ENCODE measurements around the gene CETP. TPM values are rescaled to one million over a fixed set of nuclear protein-coding genes. Genes with fewer than 3 reads are reported as not detected.

The CETP gene
- total and polyA plus RNA-seq, 9 of the 15 experiments (the other 6 are each of a cell fraction or from before 2014, with no cell fraction given) = 0.07 to 0.11 TPM; not detected in 7

GRCh38 chr16:57007050-57007449 is 45.3 kb downstream of the CETP start:
- DNase-seq (ENCODE audit: extremely low read depth in 1 of 4, low spot score in 3 of 4) = no peak
- no TSS peak for BruUV-seq (replicated peaks)
- peaks cover 12 to 29% of the 10 kb centered on the region in 2 experiments; a peak in 3 of 5 replicates for H3K27me3 ChIP-seq (ENCODE audit: control insufficient read depth in 2 of 2, insufficient read depth in 2 of 2, low read length in 2 of 2)
- no peak overlapping the region for H3K9ac ChIP-seq (ENCODE audit: insufficient read depth in 1 of 2, low read depth in 2 of 2, low read length in 2 of 2)
- no peaks in the 10 kb centered on the region for H4K20me1 ChIP-seq (replicated peaks; ENCODE audit: control insufficient read depth, insufficient read depth, low read length)
- H3K79me2 ChIP-seq (ENCODE audit: control insufficient read depth, insufficient read depth, low read length) = no peaks in the 10 kb centered on the region
- ChIA-PET CTCF (ENCODE audit: low intra/inter-chr PET ratio) (no interaction called here), POLR2A (no interaction called here)
- H3K4me3 ChIP-seq = no peak overlapping the region
- no peaks in the 10 kb centered on the region for H3K9me3 ChIP-seq (replicated peaks; ENCODE audit: control insufficient read depth, insufficient read depth, low read depth, low read length)
- no peak for FAIRE-seq
- TF ChIP-seq ZNF232 (CRISPR knock-in tag; IDR thresholded peaks at IDR 0.05) = no peak
- no peak for TF ChIP-seq TARDBP (IDR thresholded peaks at IDR 0.05)
- no peak for TF ChIP-seq SMAD3 (CRISPR knock-in tag; conservative IDR thresholded peaks at IDR 0.05)
- TF ChIP-seq NR3C1 (CRISPR knock-in tag; IDR thresholded peaks at IDR 0.05) = no peak
- TF ChIP-seq SMARCC2 (IDR thresholded peaks at IDR 0.05; ENCODE audit: low read depth) = no peak
- no peak for TF ChIP-seq SOX6 (IDR thresholded peaks at IDR 0.05)
- no peak for TF ChIP-seq RAD21 (CRISPR knock-in tag; conservative IDR thresholded peaks at IDR 0.05 in 1 of 2, IDR thresholded peaks at IDR 0.05 in 1 of 2)
- TF ChIP-seq SUPT5H (IDR thresholded peaks at IDR 0.05) = no peak
- TF ChIP-seq CLOCK (CRISPR knock-in tag; IDR thresholded peaks at IDR 0.05; ENCODE audit: borderline replicate concordance) = no peak
- no peak for TF ChIP-seq ZNF146 (CRISPR knock-in tag; IDR thresholded peaks at IDR 0.05; ENCODE audit: unreplicated experiment)
- TF ChIP-seq MAFK (IDR thresholded peaks at IDR 0.05; ENCODE audit: low read length) = no peak
- TF ChIP-seq ZNF282 (CRISPR knock-in tag; IDR thresholded peaks at IDR 0.05) = no peak
- no peak for TF ChIP-seq NR2C1 (IDR thresholded peaks at IDR 0.05)
- no peak for TF ChIP-seq NR2C1 (tag; IDR thresholded peaks at IDR 0.05)
- TF ChIP-seq, protein P1, sequence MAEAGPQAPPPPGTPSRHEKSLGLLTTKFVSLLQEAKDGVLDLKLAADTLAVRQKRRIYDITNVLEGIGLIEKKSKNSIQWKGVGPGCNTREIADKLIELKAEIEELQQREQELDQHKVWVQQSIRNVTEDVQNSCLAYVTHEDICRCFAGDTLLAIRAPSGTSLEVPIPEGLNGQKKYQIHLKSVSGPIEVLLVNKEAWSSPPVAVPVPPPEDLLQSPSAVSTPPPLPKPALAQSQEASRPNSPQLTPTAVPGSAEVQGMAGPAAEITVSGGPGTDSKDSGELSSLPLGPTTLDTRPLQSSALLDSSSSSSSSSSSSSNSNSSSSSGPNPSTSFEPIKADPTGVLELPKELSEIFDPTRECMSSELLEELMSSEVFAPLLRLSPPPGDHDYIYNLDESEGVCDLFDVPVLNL (CRISPR knock-in tag; IDR thresholded peaks at IDR 0.05; ENCODE audit: low read depth) = no peak
- TF ChIP-seq, protein P2, sequence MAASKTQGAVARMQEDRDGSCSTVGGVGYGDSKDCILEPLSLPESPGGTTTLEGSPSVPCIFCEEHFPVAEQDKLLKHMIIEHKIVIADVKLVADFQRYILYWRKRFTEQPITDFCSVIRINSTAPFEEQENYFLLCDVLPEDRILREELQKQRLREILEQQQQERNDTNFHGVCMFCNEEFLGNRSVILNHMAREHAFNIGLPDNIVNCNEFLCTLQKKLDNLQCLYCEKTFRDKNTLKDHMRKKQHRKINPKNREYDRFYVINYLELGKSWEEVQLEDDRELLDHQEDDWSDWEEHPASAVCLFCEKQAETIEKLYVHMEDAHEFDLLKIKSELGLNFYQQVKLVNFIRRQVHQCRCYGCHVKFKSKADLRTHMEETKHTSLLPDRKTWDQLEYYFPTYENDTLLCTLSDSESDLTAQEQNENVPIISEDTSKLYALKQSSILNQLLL (CRISPR knock-in tag; IDR thresholded peaks at IDR 0.05; ENCODE audit: borderline replicate concordance) = no peak
- TF ChIP-seq ZNF165 (CRISPR knock-in tag; IDR thresholded peaks at IDR 0.05; ENCODE audit: borderline replicate concordance) = no peak
- TF ChIP-seq ZNF184 (CRISPR knock-in tag; IDR thresholded peaks at IDR 0.05) = no peak
- TF ChIP-seq TRIM28 (IDR thresholded peaks at IDR 0.05) = no peak
- TF ChIP-seq ZNF212 (CRISPR knock-in tag; IDR thresholded peaks at IDR 0.05) = no peak
- no peak for TF ChIP-seq TOE1 (IDR thresholded peaks at IDR 0.05; ENCODE audit: borderline replicate concordance)
- TF ChIP-seq TOE1 (CRISPR knock-in tag; IDR thresholded peaks at IDR 0.05; ENCODE audit: borderline replicate concordance, low read depth) = no peak
- no peak overlapping the region for H3K4me2 ChIP-seq (ENCODE audit: insufficient read depth, low read length)
- H3K9me1 ChIP-seq (ENCODE audit: control insufficient read depth, insufficient read depth, low read length) = no peaks in the 10 kb centered on the region
- in situ Hi-C loops (cut with MboI) = no loop called here
- 0% methylated on average over 5 of the region's 5 CpGs for WGBS (ENCODE audit: insufficient coverage, low coverage, missing lambda C conversion rate)
- H3K27ac ChIP-seq (ENCODE audit: extremely low read depth, low read depth, low read length) = no peak overlapping the region
- H3K36me3 ChIP-seq (ENCODE audit: control insufficient read depth, insufficient read depth, low read length) = no peaks in the 10 kb centered on the region
- no peak overlapping the region for H2AFZ ChIP-seq (ENCODE audit: low read depth, low read length)
- no peak for ATAC-seq
- H3K4me1 ChIP-seq (replicated peaks in 1 of 2; ENCODE audit: control insufficient read depth in 2 of 2, insufficient read depth in 2 of 2, low read length in 2 of 2) = peaks cover 0 to 3% of the 10 kb centered on the region in 2 experiments; a peak in 2 of 5 replicates
- intact Hi-C loops (cut with micrococcal nuclease) = no loop called here

Data from K562 (cell line).